Activated T-cell treated with anti-CD3 and anti-CD28 coated beads, Interleukin-2, amount 50 U/mL, for 24 hours (primary cell): Measurements from ENCODE around the gene PIK3CG.

Source experiments
- DNase-seq: peaks from one replicate; pipeline ENCODE4 v3.0.0-alpha.2; 2020
- H3K27ac Mint-ChIP-seq: 2 replicates; pipeline ENCODE4 v1.8.0; 2020; ENCODE audit warnings: mild to moderate bottlenecking, mixed read lengths
- H3K27me3 Mint-ChIP-seq: 2 replicates; pipeline ENCODE4 v1.8.0; 2020; ENCODE audit warnings: mixed read lengths
- H3K36me3 Mint-ChIP-seq: 2 replicates; pipeline ENCODE4 v1.8.0; 2020; ENCODE audit warnings: low read depth, mixed read lengths
- H3K4me1 Mint-ChIP-seq: 2 replicates; pipeline ENCODE4 v1.8.0; 2020; ENCODE audit warnings: low read depth, mixed read lengths
- H3K4me3 Mint-ChIP-seq: 2 replicates; pipeline ENCODE4 v1.8.0; 2020; ENCODE audit warnings: mild to moderate bottlenecking, moderate library complexity, mixed read lengths
- H3K9me3 Mint-ChIP-seq: 2 replicates; pipeline ENCODE4 v1.8.0; 2020; ENCODE audit warnings: mixed read lengths

The PIK3CG gene

DNA sequence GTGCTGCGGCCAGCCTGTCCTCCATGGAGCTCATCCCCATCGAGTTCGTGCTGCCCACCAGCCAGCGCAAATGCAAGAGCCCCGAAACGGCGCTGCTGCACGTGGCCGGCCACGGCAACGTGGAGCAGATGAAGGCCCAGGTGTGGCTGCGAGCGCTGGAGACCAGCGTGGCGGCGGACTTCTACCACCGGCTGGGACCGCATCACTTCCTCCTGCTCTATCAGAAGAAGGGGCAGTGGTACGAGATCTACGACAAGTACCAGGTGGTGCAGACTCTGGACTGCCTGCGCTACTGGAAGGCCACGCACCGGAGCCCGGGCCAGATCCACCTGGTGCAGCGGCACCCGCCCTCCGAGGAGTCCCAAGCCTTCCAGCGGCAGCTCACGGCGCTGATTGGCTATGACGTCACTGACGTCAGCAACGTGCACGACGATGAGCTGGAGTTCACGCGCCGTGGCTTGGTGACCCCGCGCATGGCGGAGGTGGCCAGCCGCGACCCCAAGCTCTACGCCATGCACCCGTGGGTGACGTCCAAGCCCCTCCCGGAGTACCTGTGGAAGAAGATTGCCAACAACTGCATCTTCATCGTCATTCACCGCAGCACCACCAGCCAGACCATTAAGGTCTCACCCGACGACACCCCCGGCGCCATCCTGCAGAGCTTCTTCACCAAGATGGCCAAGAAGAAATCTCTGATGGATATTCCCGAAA lies 2.7 kb downstream of the PIK3CG start:
- no peaks in the 10 kb centered on the region for H3K9me3 Mint-ChIP-seq
- H3K36me3 Mint-ChIP-seq = peaks cover 63% of the 10 kb centered on the region
- H3K4me3 Mint-ChIP-seq = no peak overlapping the region
- DNase-seq = no peak
- peak overlapping the region; percentile 95 for H3K27ac Mint-ChIP-seq
- no peaks in the 10 kb centered on the region for H3K27me3 Mint-ChIP-seq
- H3K4me1 Mint-ChIP-seq = peaks cover 94% of the 10 kb centered on the region

DNA sequence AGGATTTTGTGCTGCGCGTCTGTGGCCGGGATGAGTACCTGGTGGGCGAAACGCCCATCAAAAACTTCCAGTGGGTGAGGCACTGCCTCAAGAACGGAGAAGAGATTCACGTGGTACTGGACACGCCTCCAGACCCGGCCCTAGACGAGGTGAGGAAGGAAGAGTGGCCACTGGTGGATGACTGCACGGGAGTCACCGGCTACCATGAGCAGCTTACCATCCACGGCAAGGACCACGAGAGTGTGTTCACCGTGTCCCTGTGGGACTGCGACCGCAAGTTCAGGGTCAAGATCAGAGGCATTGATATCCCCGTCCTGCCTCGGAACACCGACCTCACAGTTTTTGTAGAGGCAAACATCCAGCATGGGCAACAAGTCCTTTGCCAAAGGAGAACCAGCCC lies 3.3 kb downstream of the PIK3CG start:
- Mint-ChIP-seq H3K4me3 (peak overlapping the region; percentile 7), H3K27ac (peak overlapping the region; percentile 61), H3K27me3 (no peaks in the 10 kb centered on the region), H3K4me1 (peaks cover 93% of the 10 kb centered on the region), H3K9me3 (no peaks in the 10 kb centered on the region), H3K36me3 (peaks cover 68% of the 10 kb centered on the region)
- DNase-seq = no peak

DNA sequence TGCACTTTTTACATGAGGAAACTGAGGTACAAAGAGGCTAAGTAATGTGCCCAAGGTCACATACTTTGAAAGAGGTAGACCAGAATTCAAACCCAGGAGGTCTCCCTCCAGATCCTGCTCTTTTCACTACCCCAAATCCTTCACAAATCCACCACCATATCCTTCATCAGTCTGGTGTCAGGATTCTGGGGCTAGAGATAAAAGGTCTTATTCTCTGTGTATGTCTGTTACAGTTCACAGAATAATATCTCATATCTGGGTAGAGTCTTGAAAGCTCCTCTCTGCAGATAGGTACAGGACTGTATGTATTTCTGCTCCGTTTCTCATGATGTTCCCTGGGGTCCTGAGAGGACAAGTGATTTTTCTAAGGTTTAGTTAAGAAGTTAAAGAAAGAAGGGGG lies 4.9 kb downstream of the PIK3CG start:
- peak overlapping the region; percentile 78 for H3K27ac Mint-ChIP-seq
- no peaks in the 10 kb centered on the region for H3K27me3 Mint-ChIP-seq
- H3K36me3 Mint-ChIP-seq = peaks cover 83% of the 10 kb centered on the region
- peaks cover 2% of the 10 kb centered on the region for H3K9me3 Mint-ChIP-seq
- peak overlapping the region; percentile 41 for H3K4me3 Mint-ChIP-seq
- no peak for DNase-seq
- peaks cover 89% of the 10 kb centered on the region for H3K4me1 Mint-ChIP-seq

DNA sequence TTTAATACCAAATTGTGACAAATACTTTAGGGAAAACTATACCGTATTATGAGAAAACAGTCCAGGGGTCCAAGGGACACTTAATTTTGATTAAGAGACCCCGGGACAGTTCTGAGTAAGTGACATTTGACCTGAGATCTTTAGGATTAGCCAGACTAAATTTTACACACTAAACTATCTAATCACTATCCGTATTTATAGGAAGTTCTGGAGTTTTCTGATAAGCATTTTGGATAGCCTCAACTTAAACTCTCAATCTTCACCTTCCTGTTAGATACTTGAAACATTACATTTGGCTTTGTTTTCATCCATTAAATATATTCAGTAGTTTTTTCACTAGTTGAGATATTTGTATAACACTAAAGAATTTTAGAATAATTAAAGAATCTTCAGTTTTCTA lies 5.4 kb downstream of the PIK3CG start:
- no peak for DNase-seq
- Mint-ChIP-seq H3K4me3 (peak overlapping the region; percentile 41), H3K27me3 (no peaks in the 10 kb centered on the region), H3K9me3 (peaks cover 6% of the 10 kb centered on the region), H3K36me3 (peaks cover 84% of the 10 kb centered on the region), H3K4me1 (peaks cover 84% of the 10 kb centered on the region), H3K27ac (peak overlapping the region; percentile 78)

DNA sequence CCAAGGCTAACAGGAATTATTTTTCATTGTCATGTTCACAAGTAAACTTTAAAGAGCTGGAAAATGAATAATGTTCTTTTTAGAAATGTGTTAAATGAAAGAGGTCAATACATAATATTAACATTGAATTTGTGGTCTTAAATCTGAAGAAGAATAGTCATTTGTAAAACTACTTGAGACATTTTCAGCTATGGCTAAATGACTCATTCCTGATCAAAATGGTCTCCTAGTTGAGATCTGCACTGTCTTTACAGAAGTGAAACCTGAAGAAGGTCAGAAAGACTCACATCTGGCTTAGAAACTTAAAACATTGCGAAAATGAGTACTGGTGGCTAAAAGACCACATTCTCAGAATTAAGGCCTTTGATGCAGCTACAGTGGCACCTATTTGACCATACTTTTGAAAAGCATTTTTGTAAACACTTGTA lies 5.9 kb downstream of the PIK3CG start:
- Mint-ChIP-seq H3K36me3 (peaks cover 83% of the 10 kb centered on the region), H3K4me1 (peaks cover 82% of the 10 kb centered on the region), H3K4me3 (peak overlapping the region; percentile 41)

DNA sequence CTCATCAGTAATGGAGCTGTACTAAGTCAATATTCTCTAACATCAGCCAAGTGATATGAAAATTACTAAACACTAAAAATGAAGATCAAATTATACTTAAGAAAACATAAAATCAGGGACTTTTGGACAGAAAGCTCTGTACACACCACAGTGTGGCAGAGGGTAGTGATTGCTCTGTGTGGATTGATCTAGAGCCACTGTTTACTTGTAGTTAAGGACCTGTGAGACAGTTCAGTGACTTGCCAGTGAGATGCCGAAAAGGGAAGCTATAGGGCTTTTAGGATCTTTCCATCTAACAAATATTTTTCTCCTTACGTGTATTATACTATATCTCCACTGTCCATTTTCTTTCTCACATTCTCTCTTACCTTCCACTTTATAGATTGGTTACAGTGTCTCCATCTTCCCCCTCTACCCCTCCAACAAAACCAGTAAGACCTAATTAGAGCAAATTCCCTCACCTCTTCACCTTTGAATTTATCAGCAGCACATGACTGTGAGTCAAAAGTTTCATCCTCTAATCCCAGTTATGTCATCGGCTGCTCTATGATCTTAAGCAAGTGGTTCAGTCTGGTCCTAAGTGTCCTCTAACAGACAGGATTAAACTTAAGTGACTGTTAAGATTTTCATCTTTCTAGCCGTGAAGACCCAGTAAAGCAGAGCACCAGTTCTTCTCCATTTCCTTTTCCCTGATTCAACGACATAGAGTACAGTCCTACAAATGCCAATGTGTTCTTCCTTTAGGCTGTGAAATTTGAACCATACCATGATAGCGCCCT lies 6.9 kb downstream of the PIK3CG start:
- no peak for DNase-seq
- peak overlapping the region; percentile 41 for H3K4me3 Mint-ChIP-seq
- peak overlapping the region; percentile 78 for H3K27ac Mint-ChIP-seq
- H3K4me1 Mint-ChIP-seq = peaks cover 75% of the 10 kb centered on the region
- peaks cover 7% of the 10 kb centered on the region for H3K9me3 Mint-ChIP-seq
- H3K36me3 Mint-ChIP-seq = peaks cover 85% of the 10 kb centered on the region
- no peaks in the 10 kb centered on the region for H3K27me3 Mint-ChIP-seq

More for the DNA sequence above, 5.9 kb downstream of the PIK3CG start:
- no peaks in the 10 kb centered on the region for H3K27me3 Mint-ChIP-seq
- peak overlapping the region; percentile 78 for H3K27ac Mint-ChIP-seq
- no peak for DNase-seq
- H3K9me3 Mint-ChIP-seq = peaks cover 7% of the 10 kb centered on the region

DNA sequence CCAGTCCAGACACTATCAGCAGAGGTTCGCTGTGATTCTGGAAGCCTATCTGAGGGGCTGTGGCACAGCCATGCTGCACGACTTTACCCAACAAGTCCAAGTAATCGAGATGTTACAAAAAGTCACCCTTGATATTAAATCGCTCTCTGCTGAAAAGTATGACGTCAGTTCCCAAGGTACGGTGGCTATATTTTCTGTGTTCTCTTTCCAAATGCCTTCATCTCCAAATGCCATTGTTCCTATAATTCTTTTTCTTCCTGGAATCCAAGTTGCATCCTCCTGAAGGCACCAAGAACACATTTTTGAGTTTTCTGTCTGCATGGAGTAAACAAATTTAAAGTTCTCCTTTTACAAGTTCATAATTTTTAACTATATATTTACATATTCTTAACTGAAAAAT lies 7.7 kb downstream of the PIK3CG start:
- DNase-seq = no peak
- peaks cover 76% of the 10 kb centered on the region for H3K4me1 Mint-ChIP-seq
- H3K9me3 Mint-ChIP-seq = peaks cover 7% of the 10 kb centered on the region
- peaks cover 85% of the 10 kb centered on the region for H3K36me3 Mint-ChIP-seq
- no peaks in the 10 kb centered on the region for H3K27me3 Mint-ChIP-seq
- peak overlapping the region; percentile 78 for H3K27ac Mint-ChIP-seq
- H3K4me3 Mint-ChIP-seq = peak overlapping the region; percentile 41

DNA sequence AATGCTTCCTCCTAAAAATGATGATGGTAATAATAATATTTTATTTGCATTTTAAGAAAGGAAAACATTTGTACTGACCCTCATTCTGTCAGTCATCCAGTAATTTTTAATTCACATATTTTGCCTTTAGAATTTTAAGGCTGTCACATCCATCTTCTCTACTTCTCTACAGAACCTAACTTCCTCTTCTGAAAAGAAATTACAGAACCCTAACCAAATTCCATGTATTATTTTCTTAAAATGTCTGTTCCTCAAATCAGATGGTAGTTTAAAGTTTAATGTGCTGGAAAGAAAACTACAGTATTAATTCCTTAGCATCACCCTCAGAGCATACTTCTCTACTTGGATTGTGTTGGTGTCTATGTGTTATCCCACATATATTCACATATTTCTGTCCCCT lies 9.0 kb downstream of the PIK3CG start:
- H3K9me3 Mint-ChIP-seq = peaks cover 7% of the 10 kb centered on the region
- no peak for DNase-seq
- peaks cover 76% of the 10 kb centered on the region for H3K4me1 Mint-ChIP-seq
- no peak overlapping the region for H3K27ac Mint-ChIP-seq
- no peak overlapping the region for H3K4me3 Mint-ChIP-seq
- H3K27me3 Mint-ChIP-seq = no peaks in the 10 kb centered on the region
- peaks cover 85% of the 10 kb centered on the region for H3K36me3 Mint-ChIP-seq

DNA sequence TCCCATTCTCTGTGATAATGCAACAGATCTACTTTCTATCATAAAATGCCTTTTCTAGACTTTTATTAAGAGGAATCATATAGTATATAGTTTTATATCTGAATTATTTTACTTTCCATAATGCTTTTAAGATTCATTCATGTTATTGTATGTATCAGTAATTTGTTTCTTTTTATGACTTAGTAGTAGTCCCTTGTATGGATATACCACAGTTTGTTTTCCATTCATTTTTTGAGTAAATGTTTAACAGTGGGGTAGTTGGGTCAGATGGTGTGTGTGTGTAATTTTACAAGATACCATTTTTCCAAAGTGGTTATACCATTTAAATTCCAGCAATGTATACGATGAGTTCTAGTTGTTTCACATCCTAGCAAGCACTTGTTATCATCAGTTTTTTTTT lies 10.4 kb downstream of the PIK3CG start:
- DNase-seq = no peak
- Mint-ChIP-seq H3K27ac (no peak overlapping the region), H3K4me1 (peaks cover 71% of the 10 kb centered on the region), H3K27me3 (no peaks in the 10 kb centered on the region), H3K36me3 (peaks cover 85% of the 10 kb centered on the region), H3K4me3 (no peak overlapping the region), H3K9me3 (peaks cover 7% of the 10 kb centered on the region)

DNA sequence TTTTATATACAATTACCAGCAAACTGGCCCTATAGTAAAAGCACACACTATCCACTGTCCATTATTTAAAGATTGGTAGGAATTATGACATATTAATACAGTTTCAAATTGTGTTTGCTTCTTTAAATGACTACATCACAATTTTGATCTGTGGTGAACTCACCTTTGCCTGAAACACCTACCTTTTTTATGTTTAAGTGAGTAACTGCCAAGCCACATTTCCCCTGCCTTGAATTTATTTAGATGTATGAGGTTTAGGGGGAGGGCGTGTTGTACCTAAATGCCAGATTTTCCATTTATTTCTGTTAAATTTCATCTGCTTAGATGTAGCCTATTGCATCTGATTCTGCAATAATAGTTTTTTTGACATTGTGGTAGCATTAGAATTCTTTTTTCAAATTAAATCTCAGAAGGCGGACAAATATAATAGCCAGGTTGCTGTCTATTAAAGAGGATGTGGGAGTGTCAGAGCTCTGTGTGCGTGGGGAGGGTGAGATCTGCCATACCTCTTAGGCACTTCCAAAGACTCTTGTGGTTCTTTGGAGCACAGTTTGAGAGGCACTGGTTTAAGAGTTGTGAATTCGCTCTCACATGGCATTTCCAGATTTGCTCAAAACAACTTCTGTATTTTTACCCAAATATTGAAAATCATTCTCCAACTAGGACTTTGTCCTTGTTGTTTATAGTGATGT lies 13.8 kb downstream of the PIK3CG start:
- H3K9me3 Mint-ChIP-seq = peaks cover 7% of the 10 kb centered on the region
- peak overlapping the region; percentile 28 for H3K4me3 Mint-ChIP-seq
- peaks cover 53% of the 10 kb centered on the region for H3K4me1 Mint-ChIP-seq
- H3K36me3 Mint-ChIP-seq = peaks cover 94% of the 10 kb centered on the region
- peak overlapping the region; percentile 57 for H3K27ac Mint-ChIP-seq
- no peaks in the 10 kb centered on the region for H3K27me3 Mint-ChIP-seq
- DNase-seq = no peak

DNA sequence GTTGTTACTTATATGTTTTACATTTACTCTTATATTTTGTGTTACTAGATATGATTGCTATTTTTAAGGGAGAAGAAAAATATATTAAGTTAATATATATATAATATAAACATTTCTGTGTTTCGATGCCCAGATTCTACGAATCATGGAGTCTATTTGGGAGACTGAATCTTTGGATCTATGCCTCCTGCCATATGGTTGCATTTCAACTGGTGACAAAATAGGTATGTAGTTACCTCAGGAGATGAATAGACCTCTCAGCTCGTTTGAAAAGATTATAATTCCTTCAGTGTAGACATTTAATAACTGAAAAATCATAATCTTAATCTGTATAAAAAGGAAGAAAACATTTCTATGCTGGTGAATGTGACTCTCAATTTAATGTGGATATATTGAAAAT lies 16.9 kb downstream of the PIK3CG start:
- Mint-ChIP-seq H3K4me3 (no peak overlapping the region), H3K36me3 (peaks cover 96% of the 10 kb centered on the region), H3K9me3 (no peaks in the 10 kb centered on the region), H3K27ac (no peak overlapping the region), H3K27me3 (no peaks in the 10 kb centered on the region), H3K4me1 (peaks cover 52% of the 10 kb centered on the region)
- DNase-seq = no peak

DNA sequence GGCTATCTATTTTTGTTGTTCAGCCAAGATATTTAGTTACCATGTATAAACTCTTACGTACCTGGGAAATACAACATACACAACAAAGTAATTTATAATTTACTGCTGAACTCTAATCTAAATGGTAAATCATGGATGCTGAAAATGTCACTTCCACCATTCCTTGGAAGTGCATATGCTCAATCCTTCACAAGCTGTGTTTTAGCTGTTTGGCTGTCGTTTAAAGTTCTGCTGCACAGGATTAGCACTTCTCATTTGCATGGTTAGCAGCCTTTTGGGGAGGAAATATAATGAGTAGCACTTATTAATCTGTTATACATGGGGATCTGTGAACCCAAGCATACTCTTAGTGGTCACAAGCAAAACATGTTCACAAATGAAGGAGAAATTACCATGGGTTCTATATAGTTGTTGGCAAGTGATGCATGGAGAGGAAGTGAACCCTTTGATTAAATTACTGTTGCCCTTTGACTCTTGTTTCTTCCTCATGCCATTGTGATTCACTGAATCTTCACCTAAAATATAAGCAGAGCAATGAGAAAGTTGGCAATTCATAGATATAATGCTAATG lies 18.5 kb downstream of the PIK3CG start:
- Mint-ChIP-seq H3K27me3 (no peaks in the 10 kb centered on the region), H3K4me3 (no peak overlapping the region), H3K36me3 (peaks cover 95% of the 10 kb centered on the region), H3K4me1 (peaks cover 48% of the 10 kb centered on the region), H3K9me3 (no peaks in the 10 kb centered on the region), H3K27ac (no peak overlapping the region)
- DNase-seq = no peak

DNA sequence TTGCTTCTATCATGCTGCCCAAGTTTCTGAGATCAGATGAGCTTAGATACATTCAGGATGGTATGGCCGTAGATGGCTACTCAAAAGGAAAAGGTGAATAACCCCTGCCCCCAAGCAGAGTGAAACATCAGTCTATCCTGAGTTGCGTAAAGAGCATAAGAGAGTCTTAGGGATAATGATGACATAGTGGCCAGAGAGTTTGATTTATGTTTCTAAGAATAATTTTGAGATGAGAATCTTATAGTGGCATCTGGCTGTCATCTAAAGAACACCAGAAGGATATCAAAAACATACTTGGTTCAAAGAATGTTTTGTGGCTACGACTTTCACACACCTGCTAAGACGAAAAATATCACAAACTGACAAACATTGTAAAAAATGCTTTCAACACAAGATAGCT lies 20.6 kb downstream of the PIK3CG start:
- H3K9me3 Mint-ChIP-seq = no peaks in the 10 kb centered on the region
- peaks cover 37% of the 10 kb centered on the region for H3K4me1 Mint-ChIP-seq
- H3K27ac Mint-ChIP-seq = no peak overlapping the region
- no peak overlapping the region for H3K4me3 Mint-ChIP-seq
- no peak for DNase-seq
- peaks cover 92% of the 10 kb centered on the region for H3K36me3 Mint-ChIP-seq
- no peaks in the 10 kb centered on the region for H3K27me3 Mint-ChIP-seq

DNA sequence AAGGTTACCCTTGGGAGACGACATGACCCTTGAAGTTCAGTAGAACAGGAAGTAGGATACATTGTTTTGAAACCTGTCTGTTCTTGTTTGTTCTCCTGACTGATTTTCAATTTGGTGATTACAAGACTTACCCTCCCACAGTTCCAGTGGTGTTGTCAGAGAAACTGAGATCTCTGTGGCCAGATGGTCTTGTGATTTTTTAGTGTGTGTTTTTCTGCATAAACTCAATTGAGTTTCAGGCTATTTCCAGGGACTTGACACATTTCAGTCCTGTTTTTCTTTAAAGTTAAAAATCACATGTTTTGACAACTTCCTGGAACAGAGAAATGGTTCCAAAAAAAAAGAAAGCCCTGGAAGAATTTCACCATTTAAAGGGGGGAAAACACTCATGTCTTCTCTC lies 22.3 kb downstream of the PIK3CG start:
- Mint-ChIP-seq H3K36me3 (peaks cover 94% of the 10 kb centered on the region), H3K27me3 (no peaks in the 10 kb centered on the region), H3K4me3 (no peak overlapping the region), H3K9me3 (no peaks in the 10 kb centered on the region), H3K4me1 (peaks cover 44% of the 10 kb centered on the region), H3K27ac (peak overlapping the region; percentile 50)
- DNase-seq = no peak
